Activated CD8-positive, alpha-beta T cell treated with anti-CD3 and anti-CD28 coated beads for 36 hours (primary cell): Measurements from ENCODE around the gene PAM16. TPM values are rescaled to one million over a fixed set of nuclear protein-coding genes. Genes with fewer than 3 reads are reported as not detected.

Experiments used
- ATAC-seq: fragments of 200-7000 bp; cut with Tn5 transposase; one replicate; pipeline ENCODE4 v1.10.0; 2021; ENCODE audit warnings: mild to moderate bottlenecking, moderate library complexity
- CTCF ChIA-PET: fragments of 350-600 bp; sonication (Branson Sonifier 250); formaldehyde crosslinking; loops from one replicate; lab custom pipeline; 2021; ENCODE audit warnings: antibody characterized with exemption; lab: Charles Lee
- POLR2A ChIA-PET: fragments of 350-600 bp; sonication (Branson Sonifier 250); formaldehyde crosslinking; loops from one replicate; lab custom pipeline; 2021; ENCODE audit warnings: antibody characterized with exemption; lab: Charles Lee
- DNase-seq: peaks from one replicate; pipeline ENCODE4 v3.0.0-alpha.2; 2020
- H3K27ac Mint-ChIP-seq: one replicate; pipeline ENCODE4 v1.8.0; 2021; ENCODE audit warnings: mild to moderate bottlenecking, mixed read lengths
- H3K27me3 Mint-ChIP-seq: one replicate; pipeline ENCODE4 v1.8.0; 2021; ENCODE audit warnings: mixed read lengths
- H3K36me3 Mint-ChIP-seq: one replicate; pipeline ENCODE4 v1.8.0; 2021; ENCODE audit warnings: low read depth, mixed read lengths
- H3K4me1 Mint-ChIP-seq: one replicate; pipeline ENCODE4 v1.8.0; 2021; ENCODE audit warnings: low read depth, mixed read lengths
- H3K4me3 Mint-ChIP-seq: one replicate; pipeline ENCODE4 v1.8.0; 2021; ENCODE audit warnings: mild to moderate bottlenecking, moderate library complexity, mixed read lengths
- H3K9me3 Mint-ChIP-seq: one replicate; pipeline ENCODE4 v1.8.0; 2021; ENCODE audit warnings: mixed read lengths
- intact Hi-C: fragments of 100-400 bp; cut with micrococcal nuclease; formaldehyde crosslinking; loops from one replicate; pipeline ENCODE4 v1.10.0; 2022
- total RNA-seq, 2 experiments: library from RNA; stranded (reverse); gene quantifications; one replicate each; pipeline ENCODE4 v1.2.3, GENCODE V29; 2021
- TF ChIP-seq, protein P1 (sequence below): fragments of 200-600 bp; IDR thresholded peaks from one replicate; pipeline ENCODE4 v1.8.0; 2022; ENCODE audit warnings: antibody characterized with exemption, mild to moderate bottlenecking

PAM16 gene
- total RNA-seq, 2 experiments from 2014 or later = 65.9 to 70.1 TPM

- Mint-ChIP-seq H3K27me3 (no peaks in the 10 kb centered on the region), H3K4me3 (no peak overlapping the region), H3K27ac (no peak overlapping the region), H3K36me3 (no peaks in the 10 kb centered on the region), H3K4me1 (peaks cover 9% of the 10 kb centered on the region), H3K9me3 (no peaks in the 10 kb centered on the region)
- ATAC-seq (no peak), DNase-seq (no peak)
- intact Hi-C loops = no loop called here
- CTCF ChIA-PET = interaction anchor here (1.3 to 3.2 kb wide), 2 partner anchors 14 to 29 kb away, joined by 4 to 17 read pairs; no protein-coding TSS in a partner anchor
- TF ChIP-seq, protein P1, sequence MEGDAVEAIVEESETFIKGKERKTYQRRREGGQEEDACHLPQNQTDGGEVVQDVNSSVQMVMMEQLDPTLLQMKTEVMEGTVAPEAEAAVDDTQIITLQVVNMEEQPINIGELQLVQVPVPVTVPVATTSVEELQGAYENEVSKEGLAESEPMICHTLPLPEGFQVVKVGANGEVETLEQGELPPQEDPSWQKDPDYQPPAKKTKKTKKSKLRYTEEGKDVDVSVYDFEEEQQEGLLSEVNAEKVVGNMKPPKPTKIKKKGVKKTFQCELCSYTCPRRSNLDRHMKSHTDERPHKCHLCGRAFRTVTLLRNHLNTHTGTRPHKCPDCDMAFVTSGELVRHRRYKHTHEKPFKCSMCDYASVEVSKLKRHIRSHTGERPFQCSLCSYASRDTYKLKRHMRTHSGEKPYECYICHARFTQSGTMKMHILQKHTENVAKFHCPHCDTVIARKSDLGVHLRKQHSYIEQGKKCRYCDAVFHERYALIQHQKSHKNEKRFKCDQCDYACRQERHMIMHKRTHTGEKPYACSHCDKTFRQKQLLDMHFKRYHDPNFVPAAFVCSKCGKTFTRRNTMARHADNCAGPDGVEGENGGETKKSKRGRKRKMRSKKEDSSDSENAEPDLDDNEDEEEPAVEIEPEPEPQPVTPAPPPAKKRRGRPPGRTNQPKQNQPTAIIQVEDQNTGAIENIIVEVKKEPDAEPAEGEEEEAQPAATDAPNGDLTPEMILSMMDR = no peak
- POLR2A ChIA-PET = interaction anchor here (0.8 kb wide), 1 partner anchor 11 kb away, joined by 3 read pairs; no protein-coding TSS in a partner anchor
These were observed 22.3 kb upstream of the PAM16 start for GRCh38 chr16:4373356-4373908.

GRCh38 chr16:4372578-4373355 is 21.6 kb upstream of the PAM16 start:
- POLR2A ChIA-PET = interaction anchor here (0.8 kb wide), 1 partner anchor 11 kb away, joined by 3 read pairs; no protein-coding TSS in a partner anchor

GRCh38 chr16:4372001-4372577 is 21.0 kb upstream of the PAM16 start:
- Mint-ChIP-seq H3K4me1 (peaks cover 7% of the 10 kb centered on the region), H3K4me3 (peak overlapping the region; percentile 59), H3K27me3 (no peaks in the 10 kb centered on the region), H3K36me3 (no peaks in the 10 kb centered on the region), H3K9me3 (no peaks in the 10 kb centered on the region), H3K27ac (no peak overlapping the region)
- ChIA-PET POLR2A (interaction anchor here (1.6 kb wide), 1 partner anchor 38 kb away, joined by 3 read pairs; no protein-coding TSS in a partner anchor), CTCF (interaction anchor here (1.3 kb wide), 1 partner anchor 13 kb away, joined by 4 read pairs; no protein-coding TSS in a partner anchor)
- DNase-seq (peak; percentile 56), ATAC-seq (peak; percentile 71)
- TF ChIP-seq, protein P1 = no peak
- intact Hi-C loops = no loop called here

More at GRCh38 chr16:4372578-4373355, 21.6 kb upstream of the PAM16 start:
- no peak for DNase-seq
- Mint-ChIP-seq H3K36me3 (no peaks in the 10 kb centered on the region), H3K4me3 (no peak overlapping the region), H3K9me3 (no peaks in the 10 kb centered on the region), H3K27ac (no peak overlapping the region), H3K4me1 (peaks cover 8% of the 10 kb centered on the region), H3K27me3 (no peaks in the 10 kb centered on the region)
- intact Hi-C loops = no loop called here
- TF ChIP-seq, protein P1 = no peak
- no peak for ATAC-seq
- CTCF ChIA-PET = interaction anchor here (1.3 to 3.2 kb wide), 2 partner anchors 13 to 30 kb away, joined by 4 to 17 read pairs; no protein-coding TSS in a partner anchor

DNA sequence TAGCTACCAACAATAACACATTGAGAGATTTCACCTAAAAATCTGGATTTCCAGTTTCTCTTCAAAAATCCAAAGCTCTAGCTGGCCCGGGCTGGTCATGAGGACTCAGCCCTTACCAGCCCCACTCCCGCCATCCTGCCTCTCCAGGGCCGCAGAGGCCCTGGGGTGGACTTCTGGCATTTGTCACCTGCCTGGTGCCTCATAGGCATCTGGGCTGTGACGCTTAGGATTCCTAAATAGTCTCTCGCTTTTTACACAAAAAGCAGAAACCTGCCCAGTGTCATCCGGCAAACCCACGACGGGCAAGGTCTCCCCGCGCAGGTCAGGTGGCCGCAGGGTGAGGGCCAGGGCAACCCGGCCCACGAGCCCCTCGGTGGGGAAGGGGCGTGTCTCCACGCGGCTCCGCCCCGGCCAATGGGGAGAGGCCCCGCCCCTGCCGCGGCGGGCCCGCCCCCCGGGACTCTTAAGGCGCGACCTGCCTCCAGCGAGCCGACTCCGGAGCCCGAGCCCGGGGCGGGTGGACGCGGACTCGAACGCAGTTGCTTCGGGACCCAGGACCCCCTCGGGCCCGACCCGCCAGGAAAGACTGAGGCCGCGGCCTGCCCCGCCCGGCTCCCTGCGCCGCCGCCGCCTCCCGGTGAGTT is 20.4 kb upstream of the PAM16 start, which contains the start of gene VASN:
Gene VASN, plus strand, starts transcription at position 492 of the 644 bp plus-strand sequence. CDS start 9,030 bp downstream, outside the sequence.
- H3K27ac Mint-ChIP-seq = no peak within 1 kb of the TSS
- TF ChIP-seq, protein P1 = no peak
- peak within 1 kb of the TSS; percentile 59 for H3K4me3 Mint-ChIP-seq
- peak; percentile 70 for DNase-seq
- ChIA-PET CTCF (interaction anchor here (1.1 to 3.7 kb wide), 5 partner anchors 12 to 118 kb away, joined by 3 to 24 read pairs (median 4); partner anchors contain the start of gene PAM16), POLR2A (interaction anchor here (1.3 to 1.6 kb wide), 2 partner anchors 21 to 38 kb away, joined by 3 to 6 read pairs; no protein-coding TSS in a partner anchor)
- peak; percentile 94 for ATAC-seq
- H3K4me1 Mint-ChIP-seq = peaks cover 7% of the 10 kb centered on the region
- intact Hi-C loops = no loop called here
- no peaks in the 10 kb centered on the region for H3K27me3 Mint-ChIP-seq
- H3K9me3 Mint-ChIP-seq = no peaks in the 10 kb centered on the region
- H3K36me3 Mint-ChIP-seq = no peaks in the 10 kb centered on the region
